Measurements from ENCODE around the gene PIGBOS1. TPM values are rescaled to one million over a fixed set of nuclear protein-coding genes. Genes with fewer than 3 reads are reported as not detected.
"Not testable (repeated sequence)": the region's sequence is repeated elsewhere in the genome, so short reads cannot be mapped to it uniquely, and the experiment has no call there.

PIGBOS1 gene
- total RNA-seq, 1 donor from 2014 or later = 6.4 TPM

DNA sequence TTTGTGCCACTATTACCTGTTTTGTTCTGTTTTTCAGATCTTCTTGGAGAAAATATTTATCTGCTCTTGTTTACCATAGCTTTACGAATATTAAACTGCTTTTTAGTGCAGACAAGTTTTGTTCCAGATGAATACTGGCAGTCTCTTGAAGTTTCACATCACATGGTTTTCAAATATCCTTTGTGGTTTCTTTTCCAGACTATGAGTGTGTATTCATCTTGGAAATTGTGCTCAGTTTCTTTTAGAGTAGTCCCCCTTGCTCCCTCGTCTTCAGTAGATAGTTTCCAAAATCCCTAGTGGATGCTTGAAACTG lies 1.3 kb upstream of the PIGBOS1 start:
- DNase-seq (ENCODE audit: extremely low spot score in 2 of 2) = no peak
- intact Hi-C loops (cut with DNase I) = no loop called here
- TF ChIP-seq, protein P1, sequence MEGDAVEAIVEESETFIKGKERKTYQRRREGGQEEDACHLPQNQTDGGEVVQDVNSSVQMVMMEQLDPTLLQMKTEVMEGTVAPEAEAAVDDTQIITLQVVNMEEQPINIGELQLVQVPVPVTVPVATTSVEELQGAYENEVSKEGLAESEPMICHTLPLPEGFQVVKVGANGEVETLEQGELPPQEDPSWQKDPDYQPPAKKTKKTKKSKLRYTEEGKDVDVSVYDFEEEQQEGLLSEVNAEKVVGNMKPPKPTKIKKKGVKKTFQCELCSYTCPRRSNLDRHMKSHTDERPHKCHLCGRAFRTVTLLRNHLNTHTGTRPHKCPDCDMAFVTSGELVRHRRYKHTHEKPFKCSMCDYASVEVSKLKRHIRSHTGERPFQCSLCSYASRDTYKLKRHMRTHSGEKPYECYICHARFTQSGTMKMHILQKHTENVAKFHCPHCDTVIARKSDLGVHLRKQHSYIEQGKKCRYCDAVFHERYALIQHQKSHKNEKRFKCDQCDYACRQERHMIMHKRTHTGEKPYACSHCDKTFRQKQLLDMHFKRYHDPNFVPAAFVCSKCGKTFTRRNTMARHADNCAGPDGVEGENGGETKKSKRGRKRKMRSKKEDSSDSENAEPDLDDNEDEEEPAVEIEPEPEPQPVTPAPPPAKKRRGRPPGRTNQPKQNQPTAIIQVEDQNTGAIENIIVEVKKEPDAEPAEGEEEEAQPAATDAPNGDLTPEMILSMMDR (IDR thresholded peaks at IDR 0.05) = no peak
- TF ChIP-seq POLR2A (IDR thresholded peaks at IDR 0.05) (no peak), POLR2AphosphoS5 (IDR thresholded peaks at IDR 0.05; ENCODE audit: insufficient read depth in 1 of 2, low read depth in 1 of 2) (no peak)
- Histone ChIP-seq H3K9me3 (no peaks in the 10 kb centered on the region), H3K4me3 (peak overlapping the region in 1 of 2 donors; percentile 69), H3K27me3 (no peaks in the 10 kb centered on the region), H3K27ac (no peak overlapping the region), H3K4me1 (peaks cover 32% of the 10 kb centered on the region), H3K36me3 (no peaks in the 10 kb centered on the region)

DNA sequence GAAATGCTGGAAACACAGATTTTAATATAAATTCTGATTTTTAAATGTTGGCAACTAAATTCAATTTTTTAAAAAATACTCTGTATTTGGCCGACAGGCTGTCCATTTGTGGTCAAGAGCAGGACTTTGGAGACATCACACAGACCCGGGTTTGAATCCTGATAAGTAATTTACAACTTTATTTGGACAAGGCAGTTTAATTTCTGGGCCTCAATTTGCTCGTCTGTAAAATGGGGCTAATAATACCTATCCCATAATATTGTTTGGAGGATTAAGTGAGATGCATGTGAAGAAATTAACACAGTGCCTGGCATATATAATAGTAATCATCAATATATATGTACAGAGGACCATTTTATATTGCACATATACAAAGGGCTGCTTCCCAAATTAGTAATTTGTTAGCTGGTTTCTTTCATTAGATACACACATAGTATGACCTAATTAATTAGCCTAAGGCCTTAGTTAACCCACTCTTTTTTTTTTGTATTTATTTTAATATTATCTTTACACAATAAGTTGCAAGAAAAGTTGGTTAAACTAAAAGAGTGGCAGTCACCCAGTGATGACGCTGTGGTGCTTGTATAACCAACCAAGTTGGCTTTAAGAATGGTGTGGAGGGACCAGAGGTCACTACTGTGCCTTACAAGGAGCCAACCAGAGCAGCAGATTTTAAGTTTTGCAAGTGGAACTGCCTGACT lies 764 bp upstream of the PIGBOS1 start:
- intact Hi-C loops (cut with DNase I) = no loop called here

DNA sequence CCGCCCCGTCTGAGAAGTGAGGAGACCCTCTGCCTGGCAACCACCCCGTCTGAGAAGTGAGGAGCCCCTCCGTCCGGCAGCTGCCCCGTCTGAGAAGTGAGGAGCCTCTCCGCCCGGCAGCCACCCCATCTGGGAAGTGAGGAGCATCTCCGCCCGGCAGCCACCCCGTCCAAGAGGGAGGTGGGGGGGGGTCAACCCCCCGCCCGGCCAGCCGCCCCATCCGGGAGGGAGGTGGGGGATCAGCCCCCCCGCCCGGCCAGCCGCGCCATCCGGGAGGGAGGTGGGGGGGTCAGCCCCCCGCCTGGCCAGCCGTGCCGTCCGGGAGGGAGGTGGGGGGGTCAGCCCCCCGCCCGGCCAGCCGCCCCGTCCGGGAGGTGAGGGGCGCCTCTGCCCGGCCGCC lies 16.1 kb downstream of the PIGBOS1 start:
- H3K27ac ChIP-seq; H3K4me1 ChIP-seq; H3K9me3 ChIP-seq; H3K36me3 ChIP-seq; H3K27me3 ChIP-seq; H3K4me3 ChIP-seq; DNase-seq (ENCODE audit: extremely low spot score in 2 of 2); intact Hi-C loops (cut with DNase I): not testable (repeated sequence)

More for the DNA sequence above, 764 bp upstream of the PIGBOS1 start:
- Histone ChIP-seq H3K36me3 (no peaks in the 10 kb centered on the region), H3K9me3 (no peaks in the 10 kb centered on the region), H3K27ac (peak overlapping the region; percentile 73), H3K27me3 (no peaks in the 10 kb centered on the region), H3K4me3 (peak overlapping the region; percentile 69 to 80), H3K4me1 (peaks cover 32% of the 10 kb centered on the region)
- no peak for DNase-seq (ENCODE audit: extremely low spot score in 2 of 2)
- TF ChIP-seq POLR2AphosphoS5 (IDR thresholded peaks at IDR 0.05; ENCODE audit: insufficient read depth in 1 of 2, low read depth in 1 of 2) = no peak
- TF ChIP-seq, protein P1 (IDR thresholded peaks at IDR 0.05) = no peak
- TF ChIP-seq POLR2A (IDR thresholded peaks at IDR 0.05) = no peak

DNA sequence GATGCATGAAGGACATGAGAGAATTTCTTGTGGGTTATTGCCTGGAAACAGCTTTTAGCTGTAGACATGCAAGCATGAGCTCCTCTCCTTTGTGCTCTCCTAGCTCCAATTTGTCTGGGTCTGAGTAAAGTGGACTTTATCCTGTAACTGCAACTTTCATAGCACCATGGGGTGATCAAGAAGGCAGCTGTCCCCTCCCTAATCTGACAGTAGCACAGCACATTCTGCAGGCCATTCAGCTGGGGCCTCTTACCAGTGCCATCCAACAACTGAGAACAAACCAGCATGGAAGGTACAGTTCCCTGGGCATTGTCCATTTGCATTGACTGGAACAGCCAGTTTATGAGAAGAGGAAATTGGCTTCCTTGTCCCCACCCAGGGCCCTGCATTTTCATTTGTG lies 21.6 kb downstream of the PIGBOS1 start:
- H3K9me3 ChIP-seq = no peaks in the 10 kb centered on the region
- peak in 1 of 2 donors; percentile 52 for DNase-seq (ENCODE audit: extremely low spot score in 2 of 2)
- no peak overlapping the region for H3K27ac ChIP-seq
- intact Hi-C loops (cut with DNase I) = no loop called here
- no peaks in the 10 kb centered on the region for H3K4me1 ChIP-seq
- H3K4me3 ChIP-seq = no peak overlapping the region
- no peaks in the 10 kb centered on the region for H3K27me3 ChIP-seq
- H3K36me3 ChIP-seq = no peaks in the 10 kb centered on the region
- TF ChIP-seq POLR2AphosphoS5 (IDR thresholded peaks at IDR 0.05; ENCODE audit: insufficient read depth in 1 of 2, low read depth in 1 of 2) (no peak), POLR2A (IDR thresholded peaks at IDR 0.05) (no peak)
- TF ChIP-seq, protein P1 (IDR thresholded peaks at IDR 0.05) = no peak

DNA sequence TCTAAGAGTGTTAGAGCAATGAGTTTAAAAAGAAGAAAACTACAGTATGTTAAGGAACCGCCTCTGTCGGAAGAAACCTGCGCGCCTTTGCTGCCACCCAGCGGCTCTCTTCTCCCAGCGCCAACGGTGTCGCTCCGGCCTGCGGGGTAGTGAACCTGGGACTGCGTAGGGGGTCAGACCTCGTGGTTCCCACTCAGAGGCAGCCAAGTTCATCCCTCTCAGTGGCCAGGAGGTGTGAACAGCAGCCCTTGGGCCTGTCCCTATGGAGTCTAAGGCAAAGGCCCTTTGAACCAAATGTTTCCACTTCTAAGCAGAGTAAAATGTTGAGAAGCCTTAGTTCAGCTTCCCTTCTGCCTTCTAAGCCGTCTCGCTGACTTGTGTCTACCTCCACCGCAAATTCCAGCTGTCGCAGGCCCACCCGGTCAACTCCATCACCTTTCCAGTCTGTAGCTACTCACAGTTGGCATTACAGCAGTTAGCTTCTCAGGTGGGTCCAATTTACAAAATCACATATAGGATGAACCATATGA lies 28.3 kb downstream of the PIGBOS1 start:
- no peaks in the 10 kb centered on the region for H3K27me3 ChIP-seq
- peak overlapping the region; percentile 70 to 76 for H3K4me3 ChIP-seq
- H3K4me1 ChIP-seq = peaks cover 15% of the 10 kb centered on the region
- TF ChIP-seq, protein P1 (IDR thresholded peaks at IDR 0.05) = peak; percentile 65 to 91 (median 66)
- no peak for TF ChIP-seq POLR2AphosphoS5 (IDR thresholded peaks at IDR 0.05; ENCODE audit: insufficient read depth in 1 of 2, low read depth in 1 of 2)
- DNase-seq (ENCODE audit: extremely low spot score in 2 of 2) = peak in 1 of 2 donors; percentile 90
- H3K27ac ChIP-seq = peak overlapping the region; percentile 91
- H3K36me3 ChIP-seq = no peaks in the 10 kb centered on the region
- H3K9me3 ChIP-seq = no peaks in the 10 kb centered on the region
- intact Hi-C loops (cut with DNase I) = loop anchor here (2.0 kb wide), 1 partner anchor 74 kb away; no protein-coding TSS in a partner anchor
